Measurements from ENCODE around the gene AARS1.
"Not testable (repeated sequence)": the region's sequence is repeated elsewhere in the genome, so short reads cannot be mapped to it uniquely, and the experiment has no call there.

The AARS1 gene

GRCh38 chr16:70270176-70270575, 19.1 kb downstream of the AARS1 start:
- no peak for DNase-seq

DNA sequence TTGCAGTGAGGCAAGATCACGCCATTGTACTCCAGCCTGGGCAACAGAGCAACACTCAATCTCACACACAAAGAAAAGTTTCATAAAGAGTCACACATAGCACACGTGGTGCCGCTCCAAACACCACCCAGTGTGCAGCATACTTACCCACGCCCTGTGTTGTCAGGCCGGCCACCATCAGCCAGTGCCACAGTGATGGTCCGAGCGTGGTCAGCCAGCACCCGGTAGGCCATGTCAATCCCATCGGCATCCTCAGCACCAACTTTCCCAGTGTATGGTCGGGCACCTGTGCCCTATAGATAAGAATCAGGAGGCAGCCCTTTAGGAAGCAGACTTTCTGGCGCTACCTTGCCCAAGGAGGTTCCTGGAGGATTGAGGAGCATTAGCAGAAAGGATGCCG, 19.8 kb downstream of the AARS1 start:
- DNase-seq, result no peak

GRCh38 chr16:70267922-70268321, 21.4 kb downstream of the AARS1 start:
- DNase-seq, result not testable (repeated sequence)

DNA sequence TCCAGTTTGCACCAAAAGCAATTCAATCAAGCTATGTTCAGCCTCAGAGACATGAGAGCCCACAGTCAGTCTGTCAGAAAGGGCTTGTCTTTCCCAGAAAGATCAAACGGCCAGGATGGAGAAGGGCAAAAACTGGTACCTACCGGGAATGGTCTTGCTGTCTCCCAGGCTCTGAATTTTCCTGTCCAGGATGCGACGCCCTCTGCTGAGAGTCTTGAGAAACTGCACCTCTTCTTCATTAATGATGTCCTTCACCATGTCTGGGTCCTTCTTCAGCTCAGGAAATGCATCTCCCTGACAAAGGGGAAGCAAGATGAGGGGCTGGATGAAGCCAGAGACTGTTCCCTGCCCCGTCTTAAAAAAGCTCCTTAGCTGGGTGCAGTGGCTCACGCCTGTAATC, 21.8 kb downstream of the AARS1 start:
- no peak for DNase-seq

GRCh38 chr16:70259903-70260302, 29.4 kb downstream of the AARS1 start:
- not testable (repeated sequence) for DNase-seq

GRCh38 chr16:70258946-70259345, 30.4 kb downstream of the AARS1 start:
- DNase-seq, result no peak

GRCh38 chr16:70258065-70258464, 31.2 kb downstream of the AARS1 start:
- no peak for DNase-seq

- DNase-seq, result no peak
Measured at GRCh38 chr16:70257391-70257790, 31.9 kb downstream of the AARS1 start.

GRCh38 chr16:70255574-70255973, 33.7 kb downstream of the AARS1 start:
- no peak for DNase-seq

DNA sequence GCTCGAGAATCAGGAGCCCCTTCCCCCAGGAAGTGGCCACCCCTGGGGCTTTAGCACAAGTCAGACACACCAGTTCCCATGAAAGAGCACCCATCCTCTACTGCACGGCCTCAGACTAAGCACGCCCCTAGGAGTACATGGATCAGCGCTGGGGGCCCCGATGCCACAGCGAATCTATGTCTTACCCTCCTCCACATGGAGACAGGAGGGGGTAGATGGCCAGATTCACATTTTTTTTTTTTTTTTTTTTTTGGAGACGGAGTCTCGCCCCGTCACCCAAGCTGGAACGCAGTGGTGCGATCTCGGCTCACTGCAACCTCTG, 34.4 kb downstream of the AARS1 start:
- DNase-seq, result no peak

GRCh38 chr16:70254180-70254964, 34.9 kb downstream of the AARS1 start:
- no peak for DNase-seq

GRCh38 chr16:70253291-70254106, 35.8 kb downstream of the AARS1 start:
- no peak for DNase-seq

DNA sequence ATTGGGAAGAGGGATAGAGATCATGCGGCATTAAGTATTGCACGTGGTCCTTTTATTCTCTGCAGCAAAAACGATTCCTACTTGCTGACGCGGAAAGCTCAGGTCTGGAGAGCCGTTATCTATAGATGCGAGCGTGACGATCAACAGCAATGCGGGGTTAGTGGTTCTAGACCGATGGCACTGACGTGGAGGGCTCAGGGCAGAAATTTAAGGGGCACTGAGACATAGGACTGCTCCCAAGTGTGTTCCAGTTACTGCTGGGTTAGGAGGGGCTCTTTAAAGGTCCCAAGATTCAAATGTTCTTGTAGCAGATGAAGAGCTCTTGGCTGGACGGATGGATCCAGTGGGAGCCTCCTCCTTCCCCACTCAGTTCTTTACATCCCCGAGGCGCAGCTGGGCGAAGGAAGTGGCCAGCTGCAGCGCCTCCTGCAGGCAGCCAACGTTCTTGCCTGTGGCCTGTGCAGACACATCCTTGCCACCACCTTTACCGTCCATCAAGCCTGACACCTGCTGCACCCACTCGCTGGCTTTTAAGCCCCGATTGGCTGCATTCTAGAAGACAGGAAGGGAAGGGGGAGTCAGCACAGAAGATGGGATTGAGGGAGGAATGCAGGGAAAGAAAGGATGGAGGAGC, 36.8 kb downstream of the AARS1 start:
- DNase-seq, result no peak

GRCh38 chr16:70251629-70252354, 37.5 kb downstream of the AARS1 start, which contains the start of gene EXOSC6:
TSS of gene EXOSC6 (minus strand) at chr16:70251940. CDS start at chr16:70251900, 40 bp downstream.
- DNase-seq, result peak; percentile 77

GRCh38 chr16:70250748-70251628, 38.3 kb downstream of the AARS1 start:
- no peak for DNase-seq

DNA sequence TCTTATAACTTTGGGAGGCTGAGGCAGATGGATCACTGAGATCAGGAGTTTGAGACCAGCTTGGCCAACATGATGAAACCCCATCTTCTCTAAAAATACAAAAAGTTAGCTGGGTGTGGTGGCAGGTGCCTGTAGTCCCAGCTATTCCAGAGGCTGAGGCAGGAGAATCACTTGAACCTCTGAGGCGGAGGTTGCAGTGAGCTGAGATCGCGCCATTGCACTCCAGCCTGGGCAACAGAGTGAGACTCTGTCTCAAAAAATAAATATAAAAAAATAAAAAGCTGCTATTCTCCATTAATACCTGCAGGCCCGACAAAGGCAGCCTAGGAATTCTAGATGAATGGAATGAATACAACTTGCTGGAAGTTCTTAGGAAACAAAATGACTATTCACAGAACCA, 39.6 kb downstream of the AARS1 start:
- not testable (repeated sequence) for DNase-seq

- not testable (repeated sequence) for DNase-seq
Measured at GRCh38 chr16:70238773-70239172, 50.5 kb downstream of the AARS1 start.

DNA sequence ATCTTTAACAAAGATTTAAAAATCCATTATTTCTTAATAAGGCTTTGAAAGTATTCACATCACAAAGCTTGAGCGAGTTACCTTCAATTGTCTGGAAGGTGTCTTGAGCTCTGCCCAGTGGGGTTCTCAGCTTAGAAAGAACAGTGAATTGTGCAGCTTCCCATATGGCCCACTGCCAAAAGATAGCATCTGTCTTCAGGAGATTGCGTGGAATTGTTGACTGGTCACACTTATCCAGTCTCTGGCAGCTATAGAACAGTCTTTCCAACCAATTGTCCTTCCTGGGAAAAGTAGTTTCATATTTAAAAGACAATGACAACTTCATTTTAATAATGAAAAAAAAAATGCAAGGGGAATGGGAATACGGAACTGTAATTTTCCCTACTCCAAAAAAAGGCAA, 57.5 kb downstream of the AARS1 start:
- not testable (repeated sequence) for DNase-seq

- not testable (repeated sequence) for DNase-seq
Measured at GRCh38 chr16:70226024-70226423, 63.3 kb downstream of the AARS1 start.

DNA sequence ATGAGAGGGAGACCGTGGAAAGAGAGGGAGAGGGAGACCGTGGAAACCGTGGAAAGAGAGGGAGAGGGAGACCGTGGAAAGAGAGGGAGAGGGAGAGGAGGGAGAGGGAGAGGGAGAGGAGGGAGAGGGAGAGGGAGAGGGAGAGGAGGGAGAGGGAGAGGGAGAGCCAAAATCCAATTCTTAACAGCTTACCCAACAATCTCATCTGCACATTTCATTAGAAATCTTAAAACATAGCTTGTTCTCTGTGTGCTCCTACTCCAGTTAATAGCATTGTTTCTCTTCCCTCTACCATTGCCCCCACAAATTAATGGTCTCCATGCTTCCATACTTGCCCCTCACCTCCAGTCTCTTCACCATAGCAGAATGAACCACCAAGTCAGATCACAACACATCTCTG, 63.9 kb downstream of the AARS1 start:
- not testable (repeated sequence) for DNase-seq

DNA sequence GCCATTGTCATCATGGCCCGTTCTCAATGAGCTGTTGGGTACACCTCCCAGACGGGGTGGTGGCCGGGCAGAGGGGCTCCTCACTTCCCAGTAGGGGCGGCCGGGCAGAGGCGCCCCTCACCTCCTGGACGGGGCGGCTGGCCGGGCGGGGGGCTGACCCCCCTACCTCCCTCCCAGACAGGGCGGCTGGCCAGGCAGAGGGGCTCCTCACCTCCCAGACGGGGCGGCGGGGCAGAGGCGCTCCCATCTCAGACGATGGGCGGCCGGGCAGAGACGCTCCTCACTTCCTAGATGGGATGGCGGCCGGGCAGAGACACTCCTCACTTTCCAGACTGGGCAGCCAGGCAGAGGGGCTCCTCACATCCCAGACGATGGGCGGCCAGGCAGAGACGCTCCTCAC, 64.7 kb downstream of the AARS1 start:
- DNase-seq, result not testable (repeated sequence)

DNA sequence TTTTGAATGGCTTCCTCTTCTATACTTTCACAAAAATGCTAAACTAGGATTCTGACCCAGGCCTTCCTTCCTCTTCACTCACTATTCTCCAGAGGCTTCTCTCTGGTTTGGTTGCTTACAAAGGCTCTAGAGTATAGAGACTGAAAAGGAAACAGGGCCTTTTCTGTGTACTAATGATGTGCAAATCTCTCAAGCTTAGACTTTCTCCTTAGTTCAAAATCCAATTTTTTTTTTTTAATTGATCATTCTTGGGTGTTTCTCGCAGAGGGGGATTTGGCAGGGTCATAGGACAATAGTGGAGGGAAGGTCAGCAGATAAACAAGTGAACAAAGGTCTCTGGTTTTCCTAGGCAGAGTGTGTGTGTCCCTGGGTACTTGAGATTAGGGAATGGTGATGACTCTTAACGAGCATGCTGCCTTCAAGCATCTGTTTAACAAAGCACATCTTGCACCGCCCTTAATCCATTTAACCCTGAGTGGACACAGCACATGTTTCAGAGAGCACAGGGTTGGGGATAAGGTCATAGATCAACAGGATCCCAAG, 65.3 kb downstream of the AARS1 start:
- DNase-seq, result not testable (repeated sequence)
